ENCODE data around the gene KCNMA1.

Gene KCNMA1

GRCh38 chr10:77498210-77498609, 139.4 kb downstream of the KCNMA1 start:
- in situ Hi-C loops (cut with MboI; ENCODE audit: low sequenced_read_pairs): no loop called here

GRCh38 chr10:77497748-77498147, 139.9 kb downstream of the KCNMA1 start:
- in situ Hi-C loops (cut with MboI; ENCODE audit: low sequenced_read_pairs): no loop called here

GRCh38 chr10:77496941-77497420, 140.6 kb downstream of the KCNMA1 start:
- in situ Hi-C loops (cut with MboI; ENCODE audit: low sequenced_read_pairs): no loop called here

- in situ Hi-C loops (cut with MboI; ENCODE audit: low sequenced_read_pairs): no loop called here
These were observed 142.7 kb downstream of the KCNMA1 start for GRCh38 chr10:77494756-77495541.

GRCh38 chr10:77494327-77494726, 143.3 kb downstream of the KCNMA1 start:
- in situ Hi-C loops (cut with MboI; ENCODE audit: low sequenced_read_pairs): no loop called here

GRCh38 chr10:77493851-77494261, 143.8 kb downstream of the KCNMA1 start:
- in situ Hi-C loops (cut with MboI; ENCODE audit: low sequenced_read_pairs): no loop called here

GRCh38 chr10:77493239-77493806, 144.3 kb downstream of the KCNMA1 start:
- in situ Hi-C loops (cut with MboI; ENCODE audit: low sequenced_read_pairs): no loop called here

GRCh38 chr10:77492368-77492994, 145.1 kb downstream of the KCNMA1 start:
- in situ Hi-C loops (cut with MboI; ENCODE audit: low sequenced_read_pairs): no loop called here

GRCh38 chr10:77490534-77491314, 146.9 kb downstream of the KCNMA1 start:
- in situ Hi-C loops (cut with MboI; ENCODE audit: low sequenced_read_pairs): no loop called here

GRCh38 chr10:77486517-77486916, 151.1 kb downstream of the KCNMA1 start:
- in situ Hi-C loops (cut with MboI; ENCODE audit: low sequenced_read_pairs): no loop called here

- in situ Hi-C loops (cut with MboI; ENCODE audit: low sequenced_read_pairs): no loop called here
These were observed 151.8 kb downstream of the KCNMA1 start for GRCh38 chr10:77485847-77486246.

GRCh38 chr10:77482072-77482471, 155.5 kb downstream of the KCNMA1 start:
- in situ Hi-C loops (cut with MboI; ENCODE audit: low sequenced_read_pairs): no loop called here

GRCh38 chr10:77479586-77479985, 158.0 kb downstream of the KCNMA1 start:
- in situ Hi-C loops (cut with MboI; ENCODE audit: low sequenced_read_pairs): no loop called here

GRCh38 chr10:77478962-77479359, 158.6 kb downstream of the KCNMA1 start:
- in situ Hi-C loops (cut with MboI; ENCODE audit: low sequenced_read_pairs): no loop called here

GRCh38 chr10:77478247-77478961, 159.2 kb downstream of the KCNMA1 start:
- in situ Hi-C loops (cut with MboI; ENCODE audit: low sequenced_read_pairs): no loop called here

GRCh38 chr10:77475522-77475921, 162.1 kb downstream of the KCNMA1 start:
- in situ Hi-C loops (cut with MboI; ENCODE audit: low sequenced_read_pairs): no loop called here

- in situ Hi-C loops (cut with MboI; ENCODE audit: low sequenced_read_pairs): no loop called here
These were observed 162.7 kb downstream of the KCNMA1 start for GRCh38 chr10:77474939-77475338.

GRCh38 chr10:77474386-77474785, 163.2 kb downstream of the KCNMA1 start:
- in situ Hi-C loops (cut with MboI; ENCODE audit: low sequenced_read_pairs): no loop called here

- in situ Hi-C loops (cut with MboI; ENCODE audit: low sequenced_read_pairs): no loop called here
These were observed 165.5 kb downstream of the KCNMA1 start for GRCh38 chr10:77472146-77472545.

- in situ Hi-C loops (cut with MboI; ENCODE audit: low sequenced_read_pairs): no loop called here
These were observed 166.5 kb downstream of the KCNMA1 start for GRCh38 chr10:77471069-77471536.
